GM19397 (cell line): ENCODE measurements around the gene MAP9.
"Not testable (repeated sequence)": the region's sequence is repeated elsewhere in the genome, so short reads cannot be mapped to it uniquely, and the experiment has no call there.

Source experiments
- ATAC-seq: cut with Tn5 transposase; IDR thresholded peaks from one replicate; pipeline ENCODE4 v1.9.1; 2021; ENCODE audit warnings: mild to moderate bottlenecking, moderate library complexity; ENCODE audit not compliant: unreplicated experiment

Gene MAP9

DNA sequence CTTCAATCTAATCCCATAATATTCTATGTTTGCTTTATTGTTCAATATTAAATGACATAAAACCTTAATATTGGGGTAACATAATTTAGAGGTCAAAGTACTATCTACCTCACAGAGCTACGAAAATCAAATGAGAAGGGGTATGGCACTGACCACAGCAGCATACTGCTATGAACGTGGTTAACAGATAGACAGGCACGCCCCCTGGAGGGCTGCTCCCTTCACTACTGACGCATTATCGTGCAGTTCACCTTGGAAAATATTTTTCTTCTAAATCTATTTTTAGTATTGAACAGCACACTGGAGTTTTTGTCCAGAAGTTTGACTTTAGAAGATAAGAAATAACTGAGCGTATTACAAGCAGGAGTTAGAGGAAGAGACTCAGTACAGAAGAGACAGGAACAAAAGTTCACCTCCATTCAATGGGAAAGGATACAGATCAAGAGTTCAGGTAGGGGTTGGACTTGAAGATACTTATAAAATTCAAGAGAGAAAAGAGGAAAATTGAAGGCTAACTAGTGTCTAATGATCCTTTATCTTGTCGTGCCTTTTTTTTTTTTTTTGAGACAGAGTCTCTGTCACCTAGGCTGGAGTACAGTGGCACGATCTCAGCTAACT, 22.7 kb downstream of the MAP9 start:
- ATAC-seq: peak; percentile 89

DNA sequence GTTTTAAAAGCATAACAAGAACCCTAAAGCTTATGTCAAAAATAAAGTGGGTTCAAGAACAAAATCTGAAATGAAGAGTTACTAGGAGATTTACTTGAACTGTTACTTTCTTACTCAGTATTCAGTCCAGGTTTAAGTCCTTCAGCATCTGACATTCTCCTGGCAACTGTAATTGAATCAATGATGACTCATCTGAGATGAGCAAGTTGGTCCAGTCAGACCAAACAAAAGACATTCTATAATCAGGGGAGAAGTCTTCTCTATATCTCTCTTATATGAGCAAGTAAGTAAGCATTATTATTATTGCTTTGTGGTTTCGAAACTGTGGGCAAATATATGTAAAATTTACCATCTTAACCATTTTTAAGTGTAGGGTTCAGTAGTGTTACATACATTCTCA, 34.6 kb downstream of the MAP9 start:
- ATAC-seq: no peak

DNA sequence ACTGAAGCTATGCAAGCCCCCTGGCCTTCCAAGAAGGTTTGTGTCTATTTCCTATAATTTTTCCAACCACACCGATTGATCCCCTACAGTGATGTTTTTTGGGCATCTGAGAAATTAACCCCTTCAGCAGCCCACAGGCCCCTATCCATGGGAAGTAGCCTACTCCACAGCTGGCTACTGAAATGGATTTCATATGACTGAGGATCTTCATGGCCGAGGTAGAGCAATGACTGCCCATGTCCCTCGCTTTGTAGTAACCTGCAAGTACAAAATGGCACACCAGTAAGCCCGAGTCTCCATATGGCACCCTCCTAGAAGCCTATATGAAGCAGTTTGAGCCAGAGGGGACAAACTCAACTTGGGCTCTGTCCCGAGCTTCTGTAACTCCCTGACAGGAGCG, 36.8 kb downstream of the MAP9 start:
- no peak for ATAC-seq

DNA sequence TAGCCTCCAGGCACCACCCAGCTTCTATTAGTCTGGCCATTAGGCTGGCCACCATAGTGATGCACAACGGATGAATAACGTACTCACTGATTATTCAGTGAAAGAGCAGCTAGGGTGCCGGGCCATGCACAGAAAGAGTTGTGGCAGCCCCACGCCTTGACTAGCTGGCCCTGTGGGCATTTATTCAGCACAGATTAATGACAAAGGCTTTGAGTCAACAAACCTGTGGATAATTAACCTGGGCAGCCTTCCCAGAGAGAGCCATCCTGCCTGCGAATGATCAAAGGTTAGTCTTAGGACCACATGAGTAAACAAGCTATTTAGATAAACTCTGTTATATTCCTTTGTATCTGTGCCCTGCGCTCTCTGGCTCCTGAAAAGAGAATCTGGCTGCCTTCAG, 37.2 kb downstream of the MAP9 start:
- no peak for ATAC-seq

DNA sequence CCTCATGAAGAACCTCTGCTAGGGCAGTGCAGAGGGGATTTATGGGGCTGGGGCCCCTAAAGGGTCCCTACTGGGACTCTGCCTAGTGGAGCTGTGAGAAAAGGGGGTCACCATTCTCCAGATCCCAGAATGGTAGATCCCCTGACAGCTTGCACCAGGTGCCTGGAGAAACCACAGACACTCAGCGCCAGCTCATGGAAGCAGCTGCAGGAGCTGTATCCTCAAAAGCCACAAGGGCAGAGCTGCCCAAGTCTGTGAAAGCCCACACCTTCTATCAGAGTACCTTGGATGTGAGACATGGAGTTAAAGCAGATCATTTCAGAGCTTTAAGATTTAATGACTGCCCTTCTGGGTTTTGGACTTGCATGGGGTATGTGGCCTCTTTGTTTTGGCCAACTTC, 38.6 kb downstream of the MAP9 start:
- ATAC-seq: no peak

DNA sequence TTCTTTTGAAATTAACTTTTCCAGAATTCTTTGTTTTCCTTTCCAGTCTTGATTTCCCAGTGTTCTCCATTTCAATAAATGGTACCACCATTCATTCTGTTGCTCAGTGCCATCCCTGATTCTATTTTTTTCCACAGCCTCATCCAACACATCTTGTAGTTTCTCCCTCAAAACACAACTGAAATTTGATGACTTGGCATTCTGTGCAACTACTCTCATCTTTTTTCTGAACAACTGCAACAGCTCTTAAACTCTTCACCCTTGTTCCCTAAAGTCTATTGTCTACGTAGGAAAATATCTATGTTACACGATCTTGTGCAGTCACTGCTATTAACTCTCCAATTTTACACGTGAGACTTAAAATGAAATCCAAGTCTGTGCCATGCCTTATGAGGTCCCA, 40.5 kb downstream of the MAP9 start:
- ATAC-seq: no peak

DNA sequence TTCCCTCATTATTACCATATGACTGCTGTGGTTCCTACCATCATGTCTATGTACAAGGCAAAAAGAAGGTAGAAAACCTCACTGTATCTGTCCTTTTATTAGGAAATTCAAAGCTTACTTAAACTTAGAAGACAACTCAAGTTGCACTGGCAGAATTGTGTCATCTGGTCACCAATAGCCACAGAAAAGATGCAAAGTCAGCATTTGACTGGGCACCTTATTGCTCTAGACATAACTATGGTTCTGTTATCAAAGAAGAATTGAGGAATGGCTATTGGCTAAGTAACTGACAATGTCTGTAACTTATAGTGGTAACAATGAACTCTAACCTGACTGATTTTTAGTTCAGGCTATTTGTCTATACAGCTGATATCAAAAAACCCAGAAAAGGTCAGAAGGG, 45.3 kb downstream of the MAP9 start:
- no peak for ATAC-seq

DNA sequence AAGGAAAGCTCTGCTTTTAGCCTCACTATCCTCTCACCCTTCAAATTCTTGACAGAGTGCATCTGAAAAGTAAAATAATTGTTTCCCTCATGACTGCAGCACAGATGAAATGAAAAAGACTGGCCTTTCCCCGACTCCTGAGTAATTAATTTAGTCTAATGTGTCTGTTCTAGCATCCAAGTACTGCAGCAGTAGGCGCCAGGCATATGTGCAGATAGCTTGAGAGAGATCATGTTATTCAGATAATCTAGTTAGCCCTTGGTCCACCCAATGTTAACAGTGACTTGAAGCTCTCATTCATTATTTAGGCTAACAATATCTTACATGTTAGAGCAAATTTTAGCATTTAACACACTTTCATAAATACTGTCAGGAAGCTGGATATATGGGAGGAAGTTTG, 54.0 kb downstream of the MAP9 start:
- no peak for ATAC-seq

DNA sequence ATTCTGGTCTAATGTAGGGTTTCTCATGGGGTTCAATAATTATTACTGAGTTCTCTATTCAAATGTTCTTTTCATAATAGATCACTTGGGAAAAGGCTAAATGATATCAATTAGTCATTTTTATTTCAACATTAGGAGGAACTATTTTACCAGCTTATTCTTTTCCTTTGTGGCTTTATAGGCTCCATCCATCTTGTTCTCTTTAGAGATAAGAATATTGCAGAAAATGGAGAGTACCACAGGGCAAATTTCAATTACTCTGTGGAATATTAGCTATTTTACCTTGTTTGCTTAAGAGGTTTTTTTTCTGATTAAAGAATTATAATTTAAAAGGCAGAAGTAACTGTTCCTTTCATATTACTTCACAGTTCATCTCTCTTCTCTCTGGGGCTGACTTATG, 55.8 kb downstream of the MAP9 start:
- no peak for ATAC-seq

DNA sequence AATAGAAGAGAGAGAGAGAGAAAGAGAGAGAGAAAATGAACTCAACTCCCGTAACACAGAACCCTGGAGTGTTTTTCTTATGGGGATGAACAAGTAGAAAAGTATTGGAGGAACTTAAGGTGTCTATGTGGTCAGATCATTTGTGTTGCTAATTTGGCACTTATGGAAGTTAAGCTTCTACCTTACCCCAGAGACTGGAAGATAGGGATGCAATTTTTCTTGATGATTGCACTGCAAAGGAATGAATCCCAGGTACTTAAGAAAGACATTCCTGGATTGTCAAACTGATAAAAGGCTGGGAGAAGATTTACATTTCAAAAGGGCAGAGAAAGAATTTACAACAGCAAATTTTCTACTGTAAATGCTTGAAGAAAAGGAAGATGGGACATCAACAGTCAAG, 57.2 kb downstream of the MAP9 start:
- ATAC-seq: no peak

DNA sequence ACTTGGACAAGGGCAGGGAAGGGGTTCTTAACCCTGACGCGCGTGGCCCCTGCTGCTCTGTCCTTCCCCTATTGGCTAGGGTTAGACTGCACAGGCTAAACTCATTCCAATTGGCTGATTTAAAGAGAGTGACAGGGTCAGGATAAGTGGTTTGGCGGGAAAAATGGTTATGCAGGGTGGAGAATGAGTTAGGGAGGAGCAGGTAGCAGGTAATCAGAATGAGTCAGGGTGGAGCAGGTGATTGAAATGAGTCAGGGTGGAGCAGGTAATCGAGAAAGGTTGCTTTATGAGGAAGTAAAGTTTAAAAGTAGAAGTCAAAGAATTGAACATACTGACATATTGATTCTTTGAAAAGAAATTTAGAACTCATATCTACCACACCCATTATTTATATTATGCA, 64.7 kb downstream of the MAP9 start:
- not testable (repeated sequence) for ATAC-seq

DNA sequence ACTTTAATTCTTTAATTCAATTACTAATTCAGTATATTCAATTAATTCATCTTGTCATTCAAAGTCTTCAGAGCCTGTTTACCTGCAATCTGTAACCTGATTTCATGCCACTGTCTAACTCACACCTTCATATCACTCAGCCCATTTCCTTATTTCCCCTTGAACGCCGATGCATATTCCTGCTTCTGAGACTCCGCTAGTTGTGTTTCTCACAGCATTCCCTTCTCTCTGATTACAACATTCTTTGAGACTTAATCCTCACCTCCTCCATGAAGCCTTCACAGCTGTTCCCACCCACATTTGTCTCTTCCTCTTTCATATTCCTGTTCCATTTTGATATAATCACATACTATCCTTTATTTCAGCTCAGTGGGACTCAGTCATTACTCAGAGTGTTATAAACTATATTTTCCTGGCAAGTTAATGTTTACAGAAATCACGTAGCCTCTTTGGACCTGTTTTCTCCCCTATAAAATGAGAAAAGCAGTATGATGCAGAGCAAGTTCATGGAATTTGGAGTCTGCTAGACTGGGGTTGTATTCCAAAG, 69.0 kb downstream of the MAP9 start:
- ATAC-seq: no peak

DNA sequence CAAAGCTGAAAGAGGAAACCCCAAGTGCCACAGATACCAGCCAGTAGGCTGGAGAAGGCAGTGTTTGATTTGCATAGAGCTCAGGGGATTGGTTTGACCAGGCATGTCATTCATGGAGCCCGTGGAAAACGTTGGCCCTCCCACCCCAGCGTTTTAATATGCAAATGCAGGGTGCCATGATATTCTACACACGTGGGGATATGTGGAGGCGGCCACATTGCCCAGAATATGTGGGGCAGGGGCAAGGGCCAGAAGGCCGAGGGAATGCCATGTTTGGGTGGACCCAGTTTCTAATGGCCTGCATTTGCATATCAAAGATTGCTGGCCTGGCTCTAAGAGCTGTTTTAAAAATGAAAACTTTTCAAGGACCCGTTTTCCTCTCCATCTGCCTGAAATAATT, 71.1 kb downstream of the MAP9 start:
- ATAC-seq: no peak

DNA sequence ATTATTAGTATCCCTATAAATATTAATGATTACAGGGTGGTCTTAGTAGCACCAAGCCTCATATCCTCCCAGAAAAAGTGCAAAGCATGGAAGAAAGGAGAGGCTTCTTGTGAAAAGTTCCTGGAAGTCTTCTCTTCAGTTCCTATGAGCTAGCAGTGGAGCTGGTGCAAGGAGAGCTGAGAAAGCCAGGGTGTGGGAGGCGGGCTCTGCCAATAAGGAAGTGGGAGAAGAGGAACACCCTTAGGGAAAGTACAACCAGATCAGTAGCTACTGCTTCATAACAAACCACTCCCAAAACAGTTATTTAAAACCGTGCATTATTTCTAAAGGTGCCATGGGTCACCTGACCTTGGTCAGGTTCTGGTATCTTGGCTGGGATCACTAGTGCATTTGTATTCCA, 72.4 kb downstream of the MAP9 start:
- no peak for ATAC-seq

DNA sequence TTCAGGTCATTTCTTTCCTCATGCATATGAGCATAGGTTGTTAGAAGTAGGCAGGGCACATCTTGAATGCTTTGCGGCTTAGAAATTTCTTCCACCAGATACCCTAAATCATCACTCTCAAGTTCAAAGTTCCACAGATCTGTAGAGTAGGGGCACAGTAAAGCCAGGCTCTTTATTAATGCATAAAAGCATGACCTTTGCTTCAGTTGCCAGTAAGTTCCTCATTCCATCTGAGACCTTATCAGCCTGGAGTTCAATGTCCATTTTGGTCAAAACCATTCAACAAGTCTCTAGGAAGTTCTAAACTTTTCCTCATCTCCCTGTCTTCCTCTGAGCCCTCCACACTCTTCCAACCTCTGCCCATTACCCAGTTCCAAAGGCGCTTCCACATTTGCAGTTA, 77.7 kb downstream of the MAP9 start:
- no peak for ATAC-seq
